ENCODE data around the gene SIGLEC15. TPM values are rescaled to one million over a fixed set of nuclear protein-coding genes. Genes with fewer than 3 reads are reported as not detected.

Gene SIGLEC15
- total and polyA plus RNA-seq, 7 donors: 0.09 to 0.60 (median 0.31) TPM; not detected in 3

DNA sequence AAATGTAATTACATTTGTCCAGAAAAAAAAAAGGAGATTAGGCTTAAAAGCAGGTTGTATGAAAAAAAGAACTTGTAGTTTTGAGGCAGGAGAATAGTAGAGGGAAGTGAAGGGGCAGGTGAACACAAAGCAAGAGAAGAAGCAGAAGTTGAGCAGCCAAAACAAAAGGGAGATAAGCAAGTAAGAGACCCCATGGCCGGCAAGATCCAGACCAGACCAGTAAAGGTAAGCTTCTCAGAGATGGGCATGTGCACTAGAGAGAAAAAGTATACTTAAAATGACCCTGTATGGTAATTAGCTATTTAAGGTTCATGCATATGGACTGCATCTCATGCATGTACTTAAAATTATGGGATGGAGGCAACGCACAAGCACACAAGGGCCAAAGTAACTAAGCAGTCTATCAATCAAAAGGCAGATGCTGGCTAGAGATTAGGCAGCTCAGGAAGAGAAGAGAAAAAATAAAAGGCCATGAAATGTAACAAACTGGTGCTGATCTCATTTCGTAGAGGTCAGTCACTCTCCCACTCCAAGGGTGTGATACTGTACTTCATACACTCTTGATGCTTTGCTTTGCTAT is 9.7 kb downstream of the SIGLEC15 start:
- TF ChIP-seq CTCF (IDR thresholded peaks at IDR 0.05) (no peak), EP300 (IDR thresholded peaks at IDR 0.05) (no peak), POLR2AphosphoS5 (IDR thresholded peaks at IDR 0.05) (no peak), POLR2A (IDR thresholded peaks at IDR 0.05) (no peak)
- 64 to 75% methylated on average over 3 of the region's 3 CpGs for WGBS, 2 donors
- no peak overlapping the region for H3K27ac ChIP-seq
- peaks cover 0 to 24% (median 20%) of the 10 kb centered on the region in 4 donors for H3K4me1 ChIP-seq
- H3K9me3 ChIP-seq: no peaks in the 10 kb centered on the region
- no peak for DNase-seq
- intact Hi-C loops (cut with DNase I): loop anchor here (10.0 kb wide), 1 partner anchor 60 kb away; no protein-coding TSS in a partner anchor
- H3K36me3 ChIP-seq: no peaks in the 10 kb centered on the region
- H3K27me3 ChIP-seq: peaks cover 23 to 73% (median 44%) of the 10 kb centered on the region in 3 donors
- no peak overlapping the region for H3K4me3 ChIP-seq

- intact Hi-C loops (cut with DNase I): loop anchor here (10.0 kb wide), 1 partner anchor 62 kb away; no protein-coding TSS in a partner anchor
- H3K4me1 ChIP-seq: peaks cover 0 to 24% (median 20%) of the 10 kb centered on the region in 4 donors
- H3K27ac ChIP-seq: no peak overlapping the region
- H3K27me3 ChIP-seq: peaks cover 23 to 86% (median 44%) of the 10 kb centered on the region in 3 donors
- no peak for DNase-seq
- TF ChIP-seq EP300 (IDR thresholded peaks at IDR 0.05): no peak
- no peak for TF ChIP-seq POLR2AphosphoS5 (IDR thresholded peaks at IDR 0.05)
- TF ChIP-seq POLR2A (IDR thresholded peaks at IDR 0.05): no peak
- no peak for TF ChIP-seq CTCF (IDR thresholded peaks at IDR 0.05)
- H3K36me3 ChIP-seq: no peaks in the 10 kb centered on the region
- no peak overlapping the region for H3K4me3 ChIP-seq
- 52 to 74% methylated on average over 14 of the region's 14 CpGs for WGBS, 2 donors
- H3K9me3 ChIP-seq: no peaks in the 10 kb centered on the region
These were observed 11.0 kb downstream of the SIGLEC15 start for GRCh38 chr18:45836242-45837205.

DNA sequence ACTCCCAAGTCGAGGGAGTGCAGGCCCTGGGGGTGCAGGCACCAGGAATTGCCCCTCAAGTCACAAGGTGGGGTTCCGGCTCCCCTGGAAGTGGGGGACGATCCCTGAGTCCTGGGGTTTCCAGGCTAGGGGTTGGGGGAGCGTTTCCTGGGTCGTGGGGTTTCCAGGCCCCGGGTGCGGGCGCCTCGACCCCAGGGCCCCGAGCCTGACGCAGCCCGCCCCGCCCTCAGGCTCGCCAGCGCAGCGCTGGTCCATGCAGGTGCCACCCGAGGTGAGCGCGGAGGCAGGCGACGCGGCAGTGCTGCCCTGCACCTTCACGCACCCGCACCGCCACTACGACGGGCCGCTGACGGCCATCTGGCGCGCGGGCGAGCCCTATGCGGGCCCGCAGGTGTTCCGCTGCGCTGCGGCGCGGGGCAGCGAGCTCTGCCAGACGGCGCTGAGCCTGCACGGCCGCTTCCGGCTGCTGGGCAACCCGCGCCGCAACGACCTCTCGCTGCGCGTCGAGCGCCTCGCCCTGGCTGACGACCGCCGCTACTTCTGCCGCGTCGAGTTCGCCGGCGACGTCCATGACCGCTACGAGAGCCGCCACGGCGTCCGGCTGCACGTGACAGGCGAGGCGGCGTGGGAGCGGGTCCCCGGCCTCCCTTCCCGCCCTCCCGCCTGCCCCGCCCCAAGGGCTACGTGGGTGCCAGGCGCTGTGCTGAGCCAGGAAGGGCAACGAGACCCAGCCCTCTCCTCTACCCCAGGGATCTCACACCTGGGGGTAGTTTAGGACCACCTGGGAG is 12.0 kb downstream of the SIGLEC15 start:
- WGBS, 2 donors: 7 to 16% methylated on average over 84 of the region's 84 CpGs
- H3K27ac ChIP-seq: no peak overlapping the region
- DNase-seq: no peak
- TF ChIP-seq CTCF (IDR thresholded peaks at IDR 0.05): no peak
- no peak for TF ChIP-seq POLR2AphosphoS5 (IDR thresholded peaks at IDR 0.05)
- TF ChIP-seq POLR2A (IDR thresholded peaks at IDR 0.05): no peak
- TF ChIP-seq EP300 (IDR thresholded peaks at IDR 0.05): no peak
- H3K9me3 ChIP-seq: no peaks in the 10 kb centered on the region
- peak overlapping the region in 3 of 4 donors; percentile 30 to 40 (median 39) for H3K4me3 ChIP-seq
- intact Hi-C loops (cut with DNase I): loop anchor here (10.0 kb wide), 1 partner anchor 63 kb away; no protein-coding TSS in a partner anchor
- H3K27me3 ChIP-seq: peaks cover 23 to 86% (median 44%) of the 10 kb centered on the region in 3 donors
- H3K4me1 ChIP-seq: peaks cover 0 to 24% (median 20%) of the 10 kb centered on the region in 4 donors
- no peaks in the 10 kb centered on the region for H3K36me3 ChIP-seq

- no peak for DNase-seq
These were observed 13.0 kb downstream of the SIGLEC15 start for GRCh38 chr18:45838302-45839070.

More at GRCh38 chr18:45838302-45839070, 13.0 kb downstream of the SIGLEC15 start:
- peaks cover 23 to 79% (median 44%) of the 10 kb centered on the region in 3 donors for H3K27me3 ChIP-seq
- intact Hi-C loops (cut with DNase I): loop anchor here (10.0 kb wide), 1 partner anchor 64 kb away; no protein-coding TSS in a partner anchor
- TF ChIP-seq POLR2AphosphoS5 (IDR thresholded peaks at IDR 0.05) (no peak), POLR2A (IDR thresholded peaks at IDR 0.05) (no peak), CTCF (IDR thresholded peaks at IDR 0.05) (no peak), EP300 (IDR thresholded peaks at IDR 0.05) (no peak)
- H3K9me3 ChIP-seq: no peaks in the 10 kb centered on the region
- H3K4me1 ChIP-seq: peaks cover 0 to 24% (median 20%) of the 10 kb centered on the region in 4 donors
- H3K4me3 ChIP-seq: peak overlapping the region in 2 of 4 donors; percentile 20 to 31
- 11 to 18% methylated on average over 53 of the region's 53 CpGs for WGBS, 2 donors
- no peaks in the 10 kb centered on the region for H3K36me3 ChIP-seq
- no peak overlapping the region for H3K27ac ChIP-seq
